Fibroblast of skin of left quadriceps (primary cell): ENCODE data around the gene COX4I1.
"Not testable (repeated sequence)": the region's sequence is repeated elsewhere in the genome, so short reads cannot be mapped to it uniquely, and the experiment has no call there.

Experiments
- DNase-seq, 2 experiments: peaks; one replicate each; pipeline ENCODE4 v3.0.0-alpha.2; 2013; ENCODE audit warnings: low read depth in 2 of 2

COX4I1 gene

GRCh38 chr16:85798901-85799496, 496 bp upstream of the COX4I1 start:
- DNase-seq = no peak

- DNase-seq = no peak
Measured at GRCh38 chr16:85800321-85800669, 800 bp downstream of the COX4I1 start.

- no peak for DNase-seq
Measured at GRCh38 chr16:85803570-85803969, 4.1 kb downstream of the COX4I1 start.

GRCh38 chr16:85805442-85806045, 6.0 kb downstream of the COX4I1 start:
- DNase-seq = no peak

GRCh38 chr16:85806539-85806938, 7.0 kb downstream of the COX4I1 start:
- DNase-seq = no peak

GRCh38 chr16:85807340-85807739, 7.8 kb downstream of the COX4I1 start:
- not testable (repeated sequence) for DNase-seq

GRCh38 chr16:85808104-85808503, 8.6 kb downstream of the COX4I1 start:
- DNase-seq = not testable (repeated sequence)

- DNase-seq = no peak
Measured at GRCh38 chr16:85808926-85809325, 9.4 kb downstream of the COX4I1 start.

- DNase-seq = no peak
Measured at GRCh38 chr16:85809645-85810044, 10.2 kb downstream of the COX4I1 start.

GRCh38 chr16:85810097-85810741, 10.7 kb downstream of the COX4I1 start:
- no peak for DNase-seq

GRCh38 chr16:85810742-85811115, 11.2 kb downstream of the COX4I1 start:
- no peak for DNase-seq

GRCh38 chr16:85812031-85812807, 12.7 kb downstream of the COX4I1 start:
- no peak for DNase-seq

GRCh38 chr16:85812811-85813700, 13.6 kb downstream of the COX4I1 start:
- DNase-seq = no peak

GRCh38 chr16:85816159-85816558, 16.7 kb downstream of the COX4I1 start:
- DNase-seq = no peak

GRCh38 chr16:85817195-85817594, 17.7 kb downstream of the COX4I1 start:
- not testable (repeated sequence) for DNase-seq

- peak; percentile 33 to 39 for DNase-seq
Measured at GRCh38 chr16:85819245-85819644, 19.8 kb downstream of the COX4I1 start.

GRCh38 chr16:85819771-85820170, 20.3 kb downstream of the COX4I1 start:
- no peak for DNase-seq

- DNase-seq = no peak
Measured at GRCh38 chr16:85820604-85821372, 21.3 kb downstream of the COX4I1 start.

GRCh38 chr16:85821390-85822135, 22.1 kb downstream of the COX4I1 start:
- peak; percentile 25 to 39 for DNase-seq

- no peak for DNase-seq
Measured at GRCh38 chr16:85822145-85822544, 22.6 kb downstream of the COX4I1 start.
